ENCODE measurements around the gene SLC22A1. TPM values are rescaled to one million over a fixed set of nuclear protein-coding genes. Genes with fewer than 3 reads are reported as not detected.

SLC22A1 gene
- polyA plus RNA-seq, 1 of the 3 experiments (the other 2 are of a cell fraction), result 0.20 TPM

DNA sequence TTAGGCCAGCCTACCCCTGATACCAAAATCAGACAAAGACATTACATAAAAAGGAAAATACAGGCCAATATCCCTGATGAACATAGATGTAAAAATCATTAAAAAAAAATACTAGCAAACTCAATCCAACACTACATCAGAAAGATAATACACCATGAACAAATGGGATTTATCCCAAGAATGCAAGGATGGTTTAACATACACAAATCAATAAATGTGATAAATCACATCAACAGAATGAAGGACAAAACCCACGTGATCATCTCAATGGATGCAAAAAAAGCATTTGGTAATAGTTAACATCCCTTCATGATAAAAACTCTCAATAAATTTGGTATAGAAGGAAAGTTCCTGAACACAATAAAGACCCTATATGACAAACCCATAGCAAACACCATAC, 73.2 kb downstream of the SLC22A1 start:
- Histone ChIP-seq H3K36me3 (replicated peaks in 1 of 2; ENCODE audit: control insufficient read depth in 1 of 2, insufficient read depth in 2 of 2, low read length in 1 of 2) (no peaks in the 10 kb centered on the region), H3K27ac (ENCODE audit: low read depth in 2 of 2, low read length in 1 of 2) (no peak overlapping the region), H3K4me3 (ENCODE audit: low read depth in 2 of 2, low read length in 1 of 2) (no peak overlapping the region), H3K79me2 (ENCODE audit: insufficient read depth) (no peaks in the 10 kb centered on the region), H3F3A (replicated peaks; ENCODE audit: insufficient read depth) (no peaks in the 10 kb centered on the region), H3K27me3 (ENCODE audit: insufficient read depth) (no peaks in the 10 kb centered on the region), H3K4me2 (no peak overlapping the region), H4K20me1 (ENCODE audit: insufficient read depth) (no peaks in the 10 kb centered on the region), H3K4me1 (ENCODE audit: control insufficient read depth in 1 of 2, insufficient read depth in 2 of 2, low read depth in 1 of 2, low read length in 1 of 2) (no peaks in the 10 kb centered on the region), H3K9me3 (no peaks in the 10 kb centered on the region; the same call in 1 of the 2 replicates), H3K9ac (no peak overlapping the region), H3K9me2 (no peaks in the 10 kb centered on the region; the same call in 1 of the 2 replicates), H2AFZ (ENCODE audit: low read depth) (no peak overlapping the region)
- WGBS (ENCODE audit: low lambda C conversion rate), result 0% methylated on average over 1 of the region's 1 CpG
- ChIA-PET POLR2A (no interaction called here), CTCF (no interaction called here)
- DNase-seq, result no peak
- TF ChIP-seq RCOR1 (IDR thresholded peaks at IDR 0.05; ENCODE audit: low read length) (no peak), EZH2phosphoT487 (IDR thresholded peaks at IDR 0.05; ENCODE audit: borderline replicate concordance, low read depth) (no peak), POLR2AphosphoS5 (IDR thresholded peaks at IDR 0.05; ENCODE audit: low read depth, low read length) (no peak), CTCF (IDR thresholded peaks at IDR 0.05) (no peak), GABPA (IDR thresholded peaks at IDR 0.05; ENCODE audit: low read depth) (no peak), SIN3A (IDR thresholded peaks at IDR 0.05; ENCODE audit: borderline replicate concordance, low read depth, low read length) (no peak), TCF12 (IDR thresholded peaks at IDR 0.05) (no peak), ZBTB33 (IDR thresholded peaks at IDR 0.05; ENCODE audit: borderline replicate concordance, low read depth) (no peak), REST (IDR thresholded peaks at IDR 0.05; ENCODE audit: low read depth, low read length) (no peak), MEF2A (IDR thresholded peaks at IDR 0.05; ENCODE audit: borderline replicate concordance, low read depth) (no peak), JUND (IDR thresholded peaks at IDR 0.05) (no peak), ELF1 (IDR thresholded peaks at IDR 0.05) (no peak), RXRA (IDR thresholded peaks at IDR 0.05; ENCODE audit: borderline replicate concordance, low read depth) (no peak), NFIC (IDR thresholded peaks at IDR 0.05; ENCODE audit: borderline replicate concordance) (no peak), FOXJ3 (CRISPR knock-in tag; IDR thresholded peaks at IDR 0.05) (no peak), RAD21 (IDR thresholded peaks at IDR 0.05; ENCODE audit: low read length) (no peak), CHD2 (IDR thresholded peaks at IDR 0.05; ENCODE audit: low read length, partially characterized antibody) (no peak), FOSL2 (IDR thresholded peaks at IDR 0.05; ENCODE audit: borderline replicate concordance, low read depth) (no peak), FOXM1 (IDR thresholded peaks at IDR 0.05; ENCODE audit: low read depth) (no peak)
- TF ChIP-seq, protein P1, sequence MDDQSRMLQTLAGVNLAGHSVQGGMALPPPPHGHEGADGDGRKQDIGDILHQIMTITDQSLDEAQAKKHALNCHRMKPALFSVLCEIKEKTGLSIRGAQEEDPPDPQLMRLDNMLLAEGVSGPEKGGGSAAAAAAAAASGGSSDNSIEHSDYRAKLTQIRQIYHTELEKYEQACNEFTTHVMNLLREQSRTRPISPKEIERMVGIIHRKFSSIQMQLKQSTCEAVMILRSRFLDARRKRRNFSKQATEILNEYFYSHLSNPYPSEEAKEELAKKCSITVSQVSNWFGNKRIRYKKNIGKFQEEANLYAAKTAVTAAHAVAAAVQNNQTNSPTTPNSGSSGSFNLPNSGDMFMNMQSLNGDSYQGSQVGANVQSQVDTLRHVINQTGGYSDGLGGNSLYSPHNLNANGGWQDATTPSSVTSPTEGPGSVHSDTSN (IDR thresholded peaks at IDR 0.05), result no peak
